Measurements from ENCODE around the gene RMP24. TPM values are rescaled to one million over a fixed set of nuclear protein-coding genes. Genes with fewer than 3 reads are reported as not detected.
"Not testable (repeated sequence)": the region's sequence is repeated elsewhere in the genome, so short reads cannot be mapped to it uniquely, and the experiment has no call there.

The RMP24 gene

DNA sequence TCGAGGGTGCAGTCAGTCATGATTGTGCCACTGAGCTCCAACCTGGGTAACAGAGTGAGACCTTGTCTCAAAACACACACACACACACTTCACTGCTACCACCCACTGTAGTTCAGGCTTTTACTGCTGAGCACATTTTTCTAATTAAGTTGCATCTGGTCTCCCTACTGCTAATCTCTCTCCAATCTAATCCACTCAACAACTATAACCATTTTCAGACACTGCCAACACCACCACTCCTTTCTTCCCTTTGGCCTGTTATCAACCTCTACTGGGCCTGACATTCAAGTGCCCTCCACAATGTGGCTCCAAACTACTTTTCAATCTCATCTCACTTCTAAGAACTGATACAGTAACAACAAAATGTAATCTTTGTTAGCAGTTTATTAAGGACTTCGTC is 44.8 kb downstream of the RMP24 start:
- intact Hi-C loops (cut with DNase I), result loop anchor here (2.0 to 10.0 kb wide), 2 partner anchors 108 to 268 kb away; partner anchors contain the start of genes ELP2 and SLC39A6
- DNase-seq (ENCODE audit: missing footprints), result no peak
- ATAC-seq, result no peak

DNA sequence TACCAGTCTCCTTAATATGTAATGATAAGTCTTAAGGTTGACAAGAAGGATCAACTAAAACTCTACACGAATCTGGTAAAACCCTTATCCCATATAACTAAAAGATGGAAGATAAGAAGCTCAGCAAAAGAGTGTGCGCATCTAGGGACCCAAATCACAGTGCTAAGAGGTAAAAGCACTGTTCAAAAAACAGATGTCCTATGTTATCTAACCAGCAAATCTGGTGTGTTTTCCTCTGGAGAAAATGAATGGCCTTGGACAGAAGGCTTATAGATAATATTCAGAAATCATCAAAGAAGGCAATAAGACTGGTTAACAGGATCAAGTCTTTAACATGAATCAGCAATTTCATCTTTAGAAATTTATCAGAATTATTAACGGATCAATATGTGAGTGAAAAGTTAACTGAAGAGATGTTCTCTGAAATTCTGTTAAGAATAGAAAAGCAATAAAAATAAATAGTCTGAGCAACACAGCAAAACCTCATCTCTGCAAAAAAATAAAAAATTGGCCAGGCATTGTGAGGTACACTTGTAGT is 47.8 kb downstream of the RMP24 start:
- no peak for DNase-seq (ENCODE audit: missing footprints)
- ATAC-seq, result no peak
- intact Hi-C loops (cut with DNase I), result no loop called here

DNA sequence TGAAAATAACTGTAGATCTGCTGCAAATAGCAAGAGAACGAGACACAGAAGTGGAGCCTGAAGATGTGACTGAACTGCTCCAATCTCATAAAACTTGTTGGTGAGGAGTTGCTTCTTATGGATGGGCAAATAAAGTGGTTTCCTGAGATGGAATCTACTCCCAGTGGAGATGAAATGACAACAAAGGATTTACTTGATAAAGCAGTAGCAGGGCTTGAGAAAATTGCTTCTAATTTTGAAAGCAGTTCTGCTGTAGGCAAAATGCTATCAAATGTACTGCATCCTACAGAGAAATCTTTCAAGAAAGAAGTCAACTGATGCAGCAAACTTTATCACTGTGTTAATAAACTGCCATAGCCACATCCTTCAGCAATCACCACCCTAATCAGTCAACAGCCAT is 50.9 kb downstream of the RMP24 start:
- no peak for DNase-seq (ENCODE audit: missing footprints)

DNA sequence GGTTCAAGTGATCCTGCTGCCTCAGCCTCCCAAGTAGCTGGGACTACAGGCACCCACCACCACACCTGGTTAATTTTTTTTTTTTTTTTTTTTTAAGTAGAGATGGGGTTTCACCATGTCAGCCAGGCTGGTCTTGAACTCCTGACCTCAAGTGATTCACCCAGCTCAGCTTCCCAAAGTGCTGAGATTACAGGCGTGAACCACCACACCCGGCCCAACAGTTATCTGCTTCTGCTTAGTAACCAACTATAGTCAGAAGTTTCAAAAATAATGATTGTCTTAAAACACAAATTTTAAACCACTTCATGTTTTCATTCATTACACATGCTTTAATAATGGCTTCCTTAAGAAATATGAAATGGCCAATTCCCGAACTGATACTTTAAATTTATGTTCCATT is 51.8 kb downstream of the RMP24 start:
- intact Hi-C loops (cut with DNase I); DNase-seq (ENCODE audit: missing footprints); ATAC-seq: not testable (repeated sequence)

More for the DNA sequence above, 50.9 kb downstream of the RMP24 start:
- no peak for ATAC-seq
- intact Hi-C loops (cut with DNase I), result no loop called here

DNA sequence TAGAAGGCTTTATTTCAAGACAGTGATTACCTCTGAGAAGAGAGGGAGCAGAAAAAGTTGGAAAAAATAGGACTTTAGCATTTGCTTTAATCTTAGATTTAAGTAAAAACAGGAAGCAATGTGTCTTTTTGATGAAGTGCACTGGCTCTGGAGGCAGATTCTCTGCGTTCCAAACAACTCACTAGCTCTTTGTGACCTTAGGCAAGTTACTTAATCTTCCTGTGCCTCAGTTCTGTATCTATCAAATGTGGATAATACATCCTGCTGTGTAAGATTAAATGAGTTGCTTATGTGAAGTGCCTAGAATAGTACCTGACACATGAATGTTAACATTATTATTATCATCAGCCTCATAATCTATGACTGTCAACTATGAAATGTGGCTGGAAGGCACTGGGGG is 52.5 kb downstream of the RMP24 start:
- ATAC-seq (no peak), DNase-seq (ENCODE audit: missing footprints) (no peak)
- intact Hi-C loops (cut with DNase I), result no loop called here

DNA sequence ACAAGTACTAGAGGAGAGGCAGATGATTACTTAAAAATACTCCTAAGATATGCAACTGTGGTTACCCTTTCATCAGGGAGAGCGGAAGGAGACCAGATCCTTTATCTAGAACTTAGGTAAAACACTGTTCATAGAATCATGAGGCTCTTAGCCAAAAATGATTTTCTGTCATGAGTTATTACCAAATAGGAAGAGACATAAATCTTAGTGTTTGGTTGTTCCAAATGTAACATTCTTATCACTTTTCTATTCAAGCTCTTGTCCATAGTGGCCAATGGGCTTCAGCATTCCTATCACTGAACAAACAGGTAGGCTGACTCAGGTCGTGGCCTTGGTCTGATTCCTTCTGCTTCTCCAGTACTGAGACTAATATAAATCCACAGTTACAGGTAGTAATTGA is 56.4 kb downstream of the RMP24 start:
- ATAC-seq (no peak), DNase-seq (ENCODE audit: missing footprints) (no peak)
- intact Hi-C loops (cut with DNase I), result no loop called here

Small RNA genes lying within 50 kb of the gene (microRNA-seq; reads per million reads assigned to microRNA genes)
- not detected for gene MIR3929

Other genes starting within 250 kb of the RMP24 start
- 45.5 TPM for gene RPRD1A, start 94.9 kb downstream of the RMP24 start, total RNA-seq
- 12.8 TPM for gene SLC39A6, start 156.7 kb downstream of the RMP24 start, total RNA-seq
- 48.1 TPM for gene ELP2, start 157.2 kb downstream of the RMP24 start, total RNA-seq
- 0.38 TPM for gene MOCOS, start 214.8 kb downstream of the RMP24 start, total RNA-seq

Data from Right ventricle myocardium inferior (tissue), 1 donor.